GM12801 (cell line): ENCODE data around the gene ZNF699.

Experiments
- CTCF ChIP-seq: IDR thresholded peaks from one replicate; pipeline ENCODE4 v1.5.1; 2011; ENCODE audit warnings: control low read depth; ENCODE audit not compliant: insufficient read length; ENCODE audit errors: extremely low read depth

Gene ZNF699

GRCh38 chr19:9309139-9309973, at the start of gene ZNF699:
Gene ZNF699 (minus strand): TSS chr19:9309838. CDS start chr19:9305119, 4,719 bp downstream.
- no peak for TF ChIP-seq CTCF

GRCh38 chr19:9354651-9355050, 45.0 kb upstream of the ZNF699 start:
- no peak for TF ChIP-seq CTCF

- TF ChIP-seq CTCF, result no peak
Measured at GRCh38 chr19:9353011-9353410, 43.4 kb upstream of the ZNF699 start.

- TF ChIP-seq CTCF, result no peak
Measured at GRCh38 chr19:9352505-9352904, 42.9 kb upstream of the ZNF699 start.

GRCh38 chr19:9348671-9349070, 39.0 kb upstream of the ZNF699 start:
- TF ChIP-seq CTCF, result no peak

GRCh38 chr19:9348253-9348652, 38.6 kb upstream of the ZNF699 start:
- TF ChIP-seq CTCF, result no peak

- TF ChIP-seq CTCF, result no peak
Measured at GRCh38 chr19:9345005-9345404, 35.4 kb upstream of the ZNF699 start.
